NCI-H748 (cell line): ENCODE data around the gene TSPOAP1.
A peak's percentile ranks its signal among the peaks of the same experiment; 100 is the strongest.

Source experiments
- DNase-seq: peaks from one replicate; lab custom pipeline; 2025; ENCODE audit not compliant: unreplicated experiment; lab: John Stamatoyannopoulos, UW

Gene TSPOAP1

GRCh38 chr17:58319173-58320162 lies 9.1 kb downstream of the TSPOAP1 start:
- no peak for DNase-seq

DNA sequence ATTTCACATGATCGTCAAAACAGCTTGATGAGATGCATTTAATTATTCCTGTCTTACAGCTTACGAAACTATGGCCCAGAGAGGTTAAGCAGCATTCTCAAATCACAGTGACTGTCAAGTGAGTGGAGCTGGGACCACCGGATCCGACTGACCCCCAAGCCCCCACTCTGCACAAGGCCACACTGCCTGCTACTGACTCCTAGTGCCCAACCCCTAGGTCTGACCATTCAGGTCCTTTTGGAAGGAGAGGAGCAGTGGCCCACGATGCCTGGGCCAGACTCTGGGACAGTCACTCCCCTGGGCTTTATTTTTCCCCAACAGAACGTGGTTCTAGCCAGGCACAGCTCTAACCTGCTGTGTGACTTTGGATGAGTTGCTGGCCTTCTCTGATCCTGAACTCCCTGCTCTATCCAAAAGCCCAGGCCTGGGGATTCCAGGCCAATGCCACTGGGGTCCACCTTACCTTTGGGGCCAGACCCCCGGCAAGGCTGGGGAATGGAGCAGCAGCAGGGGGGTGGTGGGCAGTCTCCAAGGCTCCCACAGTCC lies 9.9 kb downstream of the TSPOAP1 start:
- no peak for DNase-seq

GRCh38 chr17:58318065-58318481 lies 10.5 kb downstream of the TSPOAP1 start:
- DNase-seq, result no peak

DNA sequence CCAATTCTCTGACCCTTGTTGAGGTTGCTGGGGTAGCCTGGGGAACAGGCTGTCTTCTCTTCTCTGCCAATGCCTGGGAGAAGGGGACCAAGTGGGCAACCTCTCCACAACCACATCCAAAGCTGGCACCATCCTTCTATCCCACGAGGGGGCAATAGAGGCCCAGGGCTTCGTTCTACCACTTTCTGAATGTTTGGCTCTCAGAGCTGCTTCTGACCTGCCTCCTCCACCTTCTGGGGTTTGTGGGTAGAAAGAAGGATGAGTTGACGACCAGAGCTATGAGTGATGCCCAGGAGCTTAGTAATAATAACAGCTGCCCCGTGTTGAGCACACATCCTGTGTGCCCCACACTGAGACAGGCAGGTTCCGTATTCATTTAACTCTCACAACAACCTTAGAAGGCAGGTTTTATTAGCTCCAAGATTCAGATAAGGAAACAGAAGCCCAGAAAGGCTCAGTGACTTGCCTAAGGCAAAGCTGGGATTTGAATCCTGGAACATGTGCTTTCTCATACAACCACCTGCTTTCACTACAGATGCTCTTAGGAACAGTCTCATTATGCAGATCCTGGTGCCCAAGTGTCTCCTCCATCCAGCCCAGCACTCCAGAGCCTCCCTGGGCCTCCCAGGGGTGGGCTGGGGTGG lies 11.1 kb downstream of the TSPOAP1 start:
- peak; percentile 49 for DNase-seq

DNA sequence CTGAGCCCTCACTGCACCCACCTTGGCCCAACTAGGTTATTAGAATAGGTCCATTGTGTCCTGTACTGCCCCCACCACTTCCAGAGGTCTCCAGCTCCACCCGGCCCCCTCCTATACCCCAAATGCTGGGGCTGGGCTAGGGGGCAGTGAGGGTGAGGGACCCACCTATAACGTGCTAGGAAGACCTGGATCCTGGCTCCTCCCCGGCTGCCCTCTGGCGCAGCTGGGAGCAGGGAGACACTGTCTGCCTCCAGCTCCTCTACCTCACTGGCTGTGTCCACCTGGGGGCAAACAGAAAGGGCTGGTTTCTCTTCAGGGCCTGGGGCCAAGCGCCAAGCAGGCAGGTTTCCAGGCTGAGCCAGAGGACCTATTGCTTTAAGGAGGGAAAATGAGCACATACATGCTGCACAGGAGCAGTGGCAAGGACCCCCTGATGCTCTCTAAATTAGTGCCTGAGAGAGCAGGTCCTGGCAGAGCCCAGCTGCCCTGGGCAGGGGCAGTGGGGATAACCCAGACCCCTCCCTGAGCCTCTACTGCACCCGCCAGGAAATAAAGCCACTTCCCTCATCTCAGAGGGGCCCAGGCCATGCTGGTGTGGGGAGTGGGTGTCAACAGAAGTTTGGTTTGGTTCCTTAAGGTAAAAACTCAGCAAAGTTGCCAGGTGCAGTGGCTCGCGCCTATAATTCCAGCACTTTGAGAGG lies 12.2 kb downstream of the TSPOAP1 start:
- no peak for DNase-seq

GRCh38 chr17:58315750-58316149 lies 12.8 kb downstream of the TSPOAP1 start:
- no peak for DNase-seq

DNA sequence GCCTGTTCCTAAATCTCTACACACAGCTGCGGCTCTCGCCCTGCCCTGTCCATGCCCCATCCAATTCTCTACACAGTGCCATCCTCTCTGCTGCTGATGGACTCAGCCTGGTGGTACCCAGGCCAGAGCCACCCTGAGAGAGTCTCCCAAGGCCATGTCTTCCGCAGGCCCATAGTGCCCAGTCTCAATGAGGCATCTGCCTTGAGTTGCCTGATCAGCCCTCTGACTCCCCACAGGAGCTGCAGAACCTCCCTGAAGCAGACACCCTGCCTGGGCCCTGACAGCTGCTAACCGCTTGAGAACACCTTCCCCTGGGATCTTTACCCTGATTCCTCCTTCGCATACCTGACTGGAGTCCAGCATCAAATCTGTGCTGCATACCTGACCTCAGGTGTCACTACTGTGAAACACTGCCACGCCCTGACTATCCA lies 13.3 kb downstream of the TSPOAP1 start:
- no peak for DNase-seq

DNA sequence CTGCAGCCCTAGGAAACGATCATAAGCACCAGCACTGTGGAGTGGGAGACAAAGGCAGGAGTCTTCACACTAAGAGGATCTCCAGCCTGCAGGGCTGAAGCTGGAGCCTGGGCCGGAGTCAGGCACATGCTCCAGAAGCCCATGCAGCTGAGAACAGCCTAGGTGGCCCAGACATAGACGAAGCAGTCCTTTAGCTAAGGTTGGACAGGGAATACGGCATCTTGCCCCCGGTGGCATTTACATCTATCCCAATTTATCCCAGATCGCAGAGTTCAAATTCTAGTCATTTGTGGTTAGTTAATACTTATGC lies 13.9 kb downstream of the TSPOAP1 start:
- no peak for DNase-seq

DNA sequence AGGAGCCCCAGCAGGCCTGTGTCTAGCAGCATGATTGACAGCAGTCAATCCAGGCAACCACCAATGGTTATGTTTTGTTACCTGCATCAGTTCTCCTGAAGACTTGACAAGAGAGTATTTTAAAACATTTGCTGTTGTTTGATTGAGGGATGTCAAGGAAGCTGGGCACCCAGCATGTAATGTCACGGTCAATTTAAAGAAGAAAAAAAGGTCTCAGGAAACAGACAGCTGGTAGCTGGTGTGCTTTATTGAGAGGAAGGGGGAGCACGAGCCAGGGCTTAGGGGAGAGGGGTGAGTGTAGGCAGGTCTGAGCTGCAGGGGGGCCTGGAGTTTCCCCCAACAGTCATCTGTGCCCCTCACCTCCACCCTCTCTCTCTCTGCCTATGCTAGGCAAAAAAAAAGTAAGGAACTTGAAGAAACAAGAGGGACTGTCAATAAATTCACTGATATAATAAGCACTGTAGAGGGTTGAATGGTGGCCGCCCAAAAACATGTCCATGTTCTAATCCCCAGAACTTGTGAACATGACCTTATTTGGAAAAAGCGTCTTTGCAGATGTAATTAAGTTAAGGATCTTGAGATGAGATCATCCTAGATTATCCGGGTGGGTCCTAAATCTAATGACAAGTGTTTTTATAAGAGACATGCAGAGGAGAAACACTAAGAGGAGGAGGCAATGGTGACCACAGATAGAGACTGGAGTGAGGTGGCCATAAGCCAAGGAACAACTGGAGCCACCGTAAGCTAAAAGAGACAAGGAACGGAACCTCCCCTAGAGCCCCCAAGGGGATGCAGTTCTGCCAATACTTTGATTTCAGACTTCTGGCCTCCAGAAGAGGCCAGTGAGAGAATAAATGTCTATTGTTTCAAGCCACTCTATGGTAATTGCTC lies 14.5 kb downstream of the TSPOAP1 start:
- peak; percentile 25 for DNase-seq

DNA sequence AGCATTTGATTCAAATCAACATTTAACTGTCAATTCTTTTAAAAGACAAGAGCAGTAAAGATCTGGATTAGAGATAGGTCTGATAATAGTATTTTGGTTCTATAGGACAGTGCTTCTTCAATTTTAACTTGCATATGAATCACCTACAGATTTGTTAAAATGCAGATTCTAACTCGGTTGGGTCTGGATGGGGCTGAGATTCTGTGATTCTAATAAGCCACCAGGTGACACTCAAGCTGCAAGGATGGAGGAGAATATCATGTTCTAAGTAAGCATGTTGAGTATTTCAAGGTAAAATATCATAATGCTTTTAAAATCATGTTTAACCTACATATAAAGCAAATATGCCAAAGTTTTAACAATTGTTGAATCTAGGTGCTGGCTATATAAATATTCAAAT lies 15.8 kb downstream of the TSPOAP1 start:
- no peak for DNase-seq

DNA sequence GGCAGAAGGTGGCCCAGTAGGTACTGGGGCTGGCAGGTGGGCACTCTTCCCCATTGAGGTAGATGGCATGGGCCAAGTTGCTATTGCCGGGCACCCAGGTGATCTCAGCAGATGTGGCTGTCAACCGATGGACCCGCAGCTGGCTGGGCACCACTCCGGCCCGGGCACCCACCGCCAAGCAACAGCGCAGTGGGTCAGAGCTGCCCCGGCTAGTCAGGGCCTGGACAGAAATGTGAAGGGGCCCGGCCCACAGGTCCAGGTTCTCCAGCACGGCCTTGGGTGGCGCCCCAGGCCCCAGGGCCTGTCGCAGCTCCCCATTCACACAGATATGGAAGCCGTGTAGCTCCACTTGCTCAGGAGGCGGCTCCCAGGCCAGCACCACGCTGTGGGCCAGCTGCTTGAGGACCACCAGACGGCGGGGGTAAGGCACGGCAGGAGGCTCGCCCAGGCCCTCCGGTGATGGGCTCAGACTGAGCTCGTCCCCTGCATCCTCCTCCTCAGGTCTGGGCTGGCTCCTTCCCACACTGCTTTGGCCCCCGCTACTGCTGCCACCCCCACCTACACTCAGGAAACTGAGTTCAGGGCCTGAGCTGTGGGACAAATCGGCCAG lies 16.5 kb downstream of the TSPOAP1 start:
- no peak for DNase-seq

GRCh38 chr17:58311429-58311894 lies 17.1 kb downstream of the TSPOAP1 start:
- no peak for DNase-seq

GRCh38 chr17:58310511-58311428 lies 17.8 kb downstream of the TSPOAP1 start:
- no peak for DNase-seq

DNA sequence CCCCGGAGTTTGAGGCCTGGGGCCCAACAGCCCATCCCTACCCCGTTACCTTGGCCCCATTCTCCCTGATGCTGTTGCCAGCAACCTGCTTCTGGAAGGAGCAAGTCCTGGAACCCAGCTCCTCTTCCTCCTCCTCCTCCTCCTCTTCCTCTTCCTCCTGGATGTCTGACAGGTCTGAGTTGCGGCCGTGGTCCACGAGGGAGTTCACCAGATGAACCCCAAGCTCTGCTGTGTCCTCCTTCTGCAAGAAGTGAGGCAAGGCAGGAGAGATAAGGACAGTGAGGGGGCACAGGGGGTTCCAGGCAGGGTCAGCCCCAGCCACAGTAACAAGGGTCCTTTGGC lies 18.7 kb downstream of the TSPOAP1 start:
- no peak for DNase-seq

DNA sequence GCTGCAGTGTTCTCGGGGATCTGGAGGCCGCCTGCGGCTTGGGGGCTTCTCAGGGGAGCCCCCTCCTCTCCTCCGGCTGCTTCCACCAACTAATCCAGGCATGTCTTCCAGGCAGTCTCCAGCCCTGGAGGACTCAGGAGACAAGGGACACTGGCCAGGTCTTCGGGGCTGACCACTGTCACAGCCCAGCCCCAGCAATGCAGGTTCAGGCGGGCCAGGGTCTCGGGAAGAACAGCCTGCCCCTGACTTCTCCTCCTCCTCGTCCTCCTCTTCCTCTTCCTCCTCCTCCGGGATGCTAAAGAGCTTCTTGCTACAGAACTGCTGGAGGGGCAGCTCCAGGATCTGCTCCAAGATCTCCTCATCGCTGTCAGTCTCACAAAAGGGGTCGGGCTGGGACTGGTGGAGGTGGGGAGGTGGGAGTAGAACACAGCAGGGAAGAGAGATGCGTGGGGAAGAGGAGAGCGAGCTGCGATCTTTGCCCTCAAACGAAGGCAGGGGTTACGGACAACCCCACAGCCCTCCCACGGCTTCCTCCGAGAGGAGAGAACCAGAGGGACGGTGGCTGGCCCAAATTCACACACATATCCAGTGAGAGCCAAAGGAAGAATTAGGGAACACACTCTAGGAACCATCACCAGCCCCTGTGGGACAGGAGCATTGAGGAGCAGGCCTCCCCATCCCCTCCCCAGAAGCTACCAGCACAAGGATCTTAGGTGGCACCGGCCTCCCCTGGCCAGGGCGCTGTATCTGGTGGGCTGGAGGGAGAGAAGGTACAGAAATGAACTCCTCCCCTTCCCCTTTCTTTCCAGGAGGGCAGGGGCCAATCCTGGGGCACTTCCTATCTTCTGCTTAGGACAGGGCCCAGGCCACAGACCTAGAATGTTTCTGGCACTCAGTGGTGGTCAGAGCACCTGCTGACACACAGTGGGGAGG lies 19.3 kb downstream of the TSPOAP1 start:
- DNase-seq, result no peak

GRCh38 chr17:58308173-58308984 lies 20.2 kb downstream of the TSPOAP1 start:
- DNase-seq, result peak; percentile 36
